Smooth muscle cell (in vitro differentiated cells): Measurements from ENCODE around the gene ATOH7. TPM values are rescaled to one million over a fixed set of nuclear protein-coding genes. Genes with fewer than 3 reads are reported as not detected.

Experiments
- DNase-seq: peaks from one replicate; lab custom pipeline; 2025; ENCODE audit not compliant: unreplicated experiment; lab: John Stamatoyannopoulos, UW
- H2AFZ ChIP-seq: fragments of 200-600 bp; sonication (generic); 2 replicates; pipeline ENCODE4 v1.6.0; 2016; ENCODE audit warnings: antibody characterized with exemption, low read depth, mild to moderate bottlenecking
- H3F3A ChIP-seq: fragments of 200-600 bp; sonication (generic); 2 replicates; pipeline ENCODE4 v1.6.0; 2017; ENCODE audit warnings: antibody characterized with exemption, low read depth
- H3K27ac ChIP-seq: fragments of 200-600 bp; sonication (generic); 2 replicates; pipeline ENCODE4 v1.5.1; 2016; ENCODE audit warnings: low read depth, mild to moderate bottlenecking
- H3K27me3 ChIP-seq: fragments of 200-600 bp; sonication (generic); 2 replicates; pipeline ENCODE4 v1.6.1; 2016; ENCODE audit warnings: low read depth, mild to moderate bottlenecking
- H3K36me3 ChIP-seq: fragments of 200-600 bp; sonication (generic); 2 replicates; pipeline ENCODE4 v1.5.1; 2016; ENCODE audit warnings: low read depth
- H3K4me1 ChIP-seq: fragments of 200-600 bp; sonication (generic); 2 replicates; pipeline ENCODE4 v1.5.1; 2016; ENCODE audit warnings: low read depth
- H3K4me2 ChIP-seq: fragments of 200-600 bp; sonication (generic); 2 replicates; pipeline ENCODE4 v1.6.0; 2016; ENCODE audit warnings: mild to moderate bottlenecking
- H3K4me3 ChIP-seq: fragments of 200-600 bp; sonication (generic); 2 replicates; pipeline ENCODE4 v1.5.1; 2016; ENCODE audit warnings: mild to moderate bottlenecking
- H3K79me2 ChIP-seq: fragments of 200-600 bp; sonication (generic); 2 replicates; pipeline ENCODE4 v1.6.0; 2016; ENCODE audit warnings: low read depth, mild to moderate bottlenecking
- H3K9ac ChIP-seq: fragments of 200-600 bp; sonication (generic); 2 replicates; pipeline ENCODE4 v1.6.0; 2016; ENCODE audit warnings: low read depth
- H3K9me3 ChIP-seq: fragments of 200-600 bp; sonication (generic); replicated peaks from 2 replicates; pipeline ENCODE4 v1.5.1; 2016; ENCODE audit warnings: low read depth
- H4K20me1 ChIP-seq: fragments of 200-600 bp; sonication (generic); 2 replicates; pipeline ENCODE4 v1.6.0; 2016; ENCODE audit warnings: low read depth
- CTCF ChIP-seq: fragments of 200-600 bp; sonication (generic); IDR thresholded peaks from 2 replicates; pipeline ENCODE4 v1.5.1; 2017; ENCODE audit warnings: borderline replicate concordance, mild to moderate bottlenecking, antibody characterized with exemption; ENCODE audit not compliant: insufficient read depth, poor library complexity, severe bottlenecking
- WGBS: methylation state at CpG from one replicate; pipeline ENCODE4 v1.1.7; 2016; ENCODE audit warnings: low lambda C conversion rate; 5-methylcytosine and 5-hydroxymethylcytosine counted together
- polyA plus RNA-seq: library from polyadenylated mRNA; unstranded; fragments of >200 nt; fragmentation: Nextera tagmentation; extraction: Ambion mirVana; gene quantifications from 2 replicates; pipeline ENCODE4 v1.2.1, GENCODE V29; 2016
- total RNA-seq: library from RNA; depleted of rRNA; stranded (reverse); fragments of >200 nt; gene quantifications from 2 replicates; pipeline ENCODE4 v1.2.3, GENCODE V29; 2014

Gene ATOH7
- total and polyA plus RNA-seq, 2 experiments from 2014 or later, result 0.10 TPM; not detected in 1

- Histone ChIP-seq H3K27ac (no peak overlapping the region), H3K27me3 (no peaks in the 10 kb centered on the region), H3K4me1 (no peaks in the 10 kb centered on the region), H3K9ac (no peak overlapping the region), H3K36me3 (no peaks in the 10 kb centered on the region), H3F3A (no peaks in the 10 kb centered on the region), H3K9me3 (no peaks in the 10 kb centered on the region), H3K4me2 (no peak overlapping the region), H3K4me3 (no peak overlapping the region), H4K20me1 (no peaks in the 10 kb centered on the region), H2AFZ (no peak overlapping the region), H3K79me2 (no peaks in the 10 kb centered on the region)
- DNase-seq, result no peak
- no peak for TF ChIP-seq CTCF
- 94% methylated on average over 2 of the region's 2 CpGs for WGBS
These were observed 10.1 kb upstream of the ATOH7 start for GRCh38 chr10:68242051-68242450.

GRCh38 chr10:68239596-68240150 is 7.8 kb upstream of the ATOH7 start:
- H3F3A ChIP-seq, result no peaks in the 10 kb centered on the region
- H2AFZ ChIP-seq, result no peak overlapping the region
- WGBS, result 69% methylated on average over 5 of the region's 5 CpGs
- H3K79me2 ChIP-seq, result no peaks in the 10 kb centered on the region
- no peak overlapping the region for H3K27ac ChIP-seq
- H3K9me3 ChIP-seq, result no peaks in the 10 kb centered on the region
- no peaks in the 10 kb centered on the region for H3K36me3 ChIP-seq
- no peak for DNase-seq
- H3K27me3 ChIP-seq, result no peaks in the 10 kb centered on the region
- TF ChIP-seq CTCF, result no peak
- no peaks in the 10 kb centered on the region for H4K20me1 ChIP-seq
- H3K4me3 ChIP-seq, result no peak overlapping the region
- H3K4me2 ChIP-seq, result no peak overlapping the region
- no peak overlapping the region for H3K9ac ChIP-seq
- no peaks in the 10 kb centered on the region for H3K4me1 ChIP-seq

GRCh38 chr10:68239069-68239468 is 7.2 kb upstream of the ATOH7 start:
- Histone ChIP-seq H3K4me3 (no peak overlapping the region), H2AFZ (no peak overlapping the region), H3F3A (no peaks in the 10 kb centered on the region), H3K9me3 (no peaks in the 10 kb centered on the region), H3K79me2 (no peaks in the 10 kb centered on the region), H4K20me1 (no peaks in the 10 kb centered on the region), H3K27ac (no peak overlapping the region), H3K36me3 (no peaks in the 10 kb centered on the region), H3K4me2 (no peak overlapping the region), H3K4me1 (no peaks in the 10 kb centered on the region), H3K9ac (no peak overlapping the region), H3K27me3 (peaks cover 3% of the 10 kb centered on the region)
- 90% methylated on average over 5 of the region's 5 CpGs for WGBS
- no peak for TF ChIP-seq CTCF
- DNase-seq, result no peak

- Histone ChIP-seq H3K9ac (no peak overlapping the region), H3K27me3 (peaks cover 10% of the 10 kb centered on the region), H3K36me3 (no peaks in the 10 kb centered on the region), H3F3A (no peaks in the 10 kb centered on the region), H3K27ac (no peak overlapping the region), H4K20me1 (no peaks in the 10 kb centered on the region), H3K4me1 (no peaks in the 10 kb centered on the region), H3K4me2 (no peak overlapping the region), H3K9me3 (no peaks in the 10 kb centered on the region), H3K79me2 (no peaks in the 10 kb centered on the region), H2AFZ (no peak overlapping the region), H3K4me3 (no peak overlapping the region)
- 90% methylated on average over 6 of the region's 6 CpGs for WGBS
- TF ChIP-seq CTCF, result no peak
- no peak for DNase-seq
These were observed 6.5 kb upstream of the ATOH7 start for GRCh38 chr10:68238371-68238770.
